GM12878 (cell line): ENCODE measurements around the gene GJB4.

Source experiments
- EP300 ChIP-seq, 2 experiments: fragments of 150-350 bp in 1 of 2; IDR thresholded peaks; 2 replicates each; pipeline ENCODE4 v1.6.1; 2011 to 2012; ENCODE audit warnings: low read depth in 2 of 2, low read length in 2 of 2, borderline replicate concordance in 1 of 2, improper control_type of control experiment in 1 of 2, inconsistent platforms in 1 of 2; ENCODE audit not compliant: control insufficient read depth in 1 of 2
- HDGF ChIP-seq: fragments of 450-650 bp; IDR thresholded peaks from 2 replicates; pipeline ENCODE4 v1.6.1; 2016; ENCODE audit warnings: antibody characterized with exemption
- MXI1 ChIP-seq: fragments of 150-350 bp; IDR thresholded peaks from 2 replicates; pipeline ENCODE4 v1.6.1; 2011; ENCODE audit warnings: low read depth, mild to moderate bottlenecking, inconsistent platforms, low read length, improper control_type of control experiment
- POLR2A ChIP-seq: IDR thresholded peaks from 2 replicates; pipeline ENCODE4 v1.6.1; 2011; ENCODE audit warnings: low read depth, mild to moderate bottlenecking, low read length
- RAD21 ChIP-seq: IDR thresholded peaks from 2 replicates; pipeline ENCODE4 v1.6.1; 2011; ENCODE audit warnings: mild to moderate bottlenecking, low read depth, low read length, moderate library complexity; ENCODE audit not compliant: insufficient read depth
- SUPT20H ChIP-seq: IDR thresholded peaks from 2 replicates; pipeline ENCODE4 v1.6.1; 2011; ENCODE audit warnings: low read depth, mild to moderate bottlenecking, low read length, moderate library complexity, borderline replicate concordance; ENCODE audit not compliant: control insufficient read depth
- TF ChIP-seq, protein P1 (sequence below), 3 experiments: IDR thresholded peaks in 2 of 3; conservative IDR thresholded peaks in 1 of 3; 2 replicates each; pipeline ENCODE4 v1.5.1; 2011; ENCODE audit warnings: low read depth in 3 of 3, low read length in 3 of 3, mild to moderate bottlenecking in 3 of 3, control low read depth in 2 of 3, moderate library complexity in 2 of 3, inconsistent platforms in 1 of 3, mixed read lengths in 1 of 3; ENCODE audit not compliant: control insufficient read depth in 2 of 3, insufficient read depth in 1 of 3; ENCODE audit errors: extremely low read depth in 1 of 3

DNA sequence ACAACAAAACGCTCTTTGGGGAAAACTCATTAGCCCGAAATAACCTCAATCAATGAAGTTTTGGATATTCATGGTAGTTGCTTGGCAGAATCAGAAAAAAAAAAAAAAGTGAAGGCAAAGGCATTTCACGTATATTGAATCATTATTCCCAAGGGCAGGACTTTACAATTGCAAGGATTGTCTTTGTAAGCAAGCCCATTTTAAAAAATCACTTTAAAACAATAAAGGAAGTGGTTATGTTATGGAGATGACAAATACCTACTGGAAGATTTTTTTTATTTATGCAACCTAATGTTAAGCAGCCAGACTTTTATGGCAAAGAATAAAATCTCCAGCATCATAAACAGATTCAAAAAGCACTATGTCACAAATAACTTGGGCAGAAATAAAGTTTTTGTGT lies 9.3 kb downstream of the GJB4 start:
- TF ChIP-seq, protein P1, sequence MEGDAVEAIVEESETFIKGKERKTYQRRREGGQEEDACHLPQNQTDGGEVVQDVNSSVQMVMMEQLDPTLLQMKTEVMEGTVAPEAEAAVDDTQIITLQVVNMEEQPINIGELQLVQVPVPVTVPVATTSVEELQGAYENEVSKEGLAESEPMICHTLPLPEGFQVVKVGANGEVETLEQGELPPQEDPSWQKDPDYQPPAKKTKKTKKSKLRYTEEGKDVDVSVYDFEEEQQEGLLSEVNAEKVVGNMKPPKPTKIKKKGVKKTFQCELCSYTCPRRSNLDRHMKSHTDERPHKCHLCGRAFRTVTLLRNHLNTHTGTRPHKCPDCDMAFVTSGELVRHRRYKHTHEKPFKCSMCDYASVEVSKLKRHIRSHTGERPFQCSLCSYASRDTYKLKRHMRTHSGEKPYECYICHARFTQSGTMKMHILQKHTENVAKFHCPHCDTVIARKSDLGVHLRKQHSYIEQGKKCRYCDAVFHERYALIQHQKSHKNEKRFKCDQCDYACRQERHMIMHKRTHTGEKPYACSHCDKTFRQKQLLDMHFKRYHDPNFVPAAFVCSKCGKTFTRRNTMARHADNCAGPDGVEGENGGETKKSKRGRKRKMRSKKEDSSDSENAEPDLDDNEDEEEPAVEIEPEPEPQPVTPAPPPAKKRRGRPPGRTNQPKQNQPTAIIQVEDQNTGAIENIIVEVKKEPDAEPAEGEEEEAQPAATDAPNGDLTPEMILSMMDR (IDR thresholded peaks at IDR 0.05 in 2 of 3, conservative IDR thresholded peaks at IDR 0.05 in 1 of 3; ENCODE audit: control insufficient read depth in 2 of 3, extremely low read depth in 1 of 3, insufficient read depth in 1 of 3, low read depth in 3 of 3, low read length in 3 of 3) = no peak
- no peak for TF ChIP-seq SUPT20H
- TF ChIP-seq HDGF = no peak
- no peak for TF ChIP-seq MXI1
- no peak for TF ChIP-seq EP300 (IDR thresholded peaks at IDR 0.05; ENCODE audit: borderline replicate concordance in 1 of 2, control insufficient read depth in 1 of 2, low read depth in 2 of 2, low read length in 2 of 2)
- no peak for TF ChIP-seq RAD21
- no peak for TF ChIP-seq POLR2A
